Measurements from ENCODE around the gene USP7. TPM values are rescaled to one million over a fixed set of nuclear protein-coding genes. Genes with fewer than 3 reads are reported as not detected.
"Not testable (repeated sequence)": the region's sequence is repeated elsewhere in the genome, so short reads cannot be mapped to it uniquely, and the experiment has no call there.

USP7 gene
- polyA plus RNA-seq, 3 donors = 116 to 129 (median 124) TPM

DNA sequence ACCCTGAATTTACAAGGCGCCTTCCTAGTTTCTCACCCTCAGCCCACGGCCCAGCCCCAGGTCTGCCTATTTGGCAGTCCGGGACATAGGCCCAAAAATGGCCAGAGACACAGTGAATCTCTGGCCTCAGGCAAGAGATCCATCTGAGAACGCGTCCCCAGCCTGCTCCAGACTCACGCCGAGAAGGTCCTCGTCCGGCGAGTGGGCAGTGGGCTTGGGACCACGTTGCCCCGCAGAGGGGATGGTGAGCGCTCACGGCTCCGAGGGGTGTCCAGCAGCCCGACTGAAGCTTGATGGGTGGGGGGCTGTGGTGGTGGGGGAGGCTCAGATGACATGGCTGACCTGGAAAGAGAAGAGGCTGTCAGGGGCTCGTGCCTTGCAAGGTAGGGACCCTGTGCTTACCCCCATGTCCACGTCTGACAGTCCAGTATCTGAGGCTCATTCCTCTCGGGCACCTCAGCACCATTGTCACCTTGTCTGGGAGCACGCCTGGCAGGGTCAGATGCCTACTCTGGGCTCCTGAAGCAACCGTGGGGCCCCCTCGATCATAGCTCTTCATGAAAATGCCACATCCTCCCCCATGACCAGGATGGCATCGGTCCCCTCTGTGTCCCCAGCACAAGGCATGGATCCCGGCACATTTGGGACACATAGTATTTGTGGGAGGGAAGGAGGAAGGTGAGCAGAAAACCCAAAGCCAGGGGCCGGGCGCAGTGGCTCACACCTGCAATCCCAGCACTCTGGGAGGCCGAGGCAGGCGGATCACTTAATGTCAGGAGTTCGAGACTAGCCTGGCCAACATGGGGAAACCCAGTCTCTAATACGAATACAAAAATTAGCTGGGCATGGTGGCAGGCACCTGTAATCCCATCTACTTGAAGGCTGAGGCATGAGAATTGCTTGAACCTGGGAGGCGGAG is 104.5 kb downstream of the USP7 start:
- no peak for DNase-seq (ENCODE audit: extremely low read depth in 1 of 11, low read depth in 9 of 11, low spot score in 4 of 11)

DNA sequence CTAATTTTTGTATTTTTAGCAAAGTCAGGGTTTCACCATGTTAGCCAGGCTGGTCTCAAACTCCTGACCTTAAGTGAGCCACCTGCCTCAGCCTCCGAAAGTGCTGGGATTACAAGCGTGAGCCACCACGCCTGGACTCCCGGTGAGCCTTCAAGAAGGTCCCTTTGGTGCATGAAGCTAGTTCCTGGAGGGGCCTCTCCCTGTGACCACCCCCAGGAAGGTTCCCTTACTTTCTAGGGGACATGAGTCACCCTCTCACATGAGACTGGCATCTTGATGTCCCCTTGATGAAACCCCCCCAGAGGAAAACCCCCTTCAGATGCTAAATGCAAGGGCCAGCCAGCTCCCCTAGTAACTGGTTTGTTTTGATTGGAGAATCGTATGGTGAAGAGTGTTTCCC is 107.7 kb downstream of the USP7 start:
- no peak for DNase-seq (ENCODE audit: extremely low read depth in 1 of 11, low read depth in 9 of 11, low spot score in 4 of 11)

DNA sequence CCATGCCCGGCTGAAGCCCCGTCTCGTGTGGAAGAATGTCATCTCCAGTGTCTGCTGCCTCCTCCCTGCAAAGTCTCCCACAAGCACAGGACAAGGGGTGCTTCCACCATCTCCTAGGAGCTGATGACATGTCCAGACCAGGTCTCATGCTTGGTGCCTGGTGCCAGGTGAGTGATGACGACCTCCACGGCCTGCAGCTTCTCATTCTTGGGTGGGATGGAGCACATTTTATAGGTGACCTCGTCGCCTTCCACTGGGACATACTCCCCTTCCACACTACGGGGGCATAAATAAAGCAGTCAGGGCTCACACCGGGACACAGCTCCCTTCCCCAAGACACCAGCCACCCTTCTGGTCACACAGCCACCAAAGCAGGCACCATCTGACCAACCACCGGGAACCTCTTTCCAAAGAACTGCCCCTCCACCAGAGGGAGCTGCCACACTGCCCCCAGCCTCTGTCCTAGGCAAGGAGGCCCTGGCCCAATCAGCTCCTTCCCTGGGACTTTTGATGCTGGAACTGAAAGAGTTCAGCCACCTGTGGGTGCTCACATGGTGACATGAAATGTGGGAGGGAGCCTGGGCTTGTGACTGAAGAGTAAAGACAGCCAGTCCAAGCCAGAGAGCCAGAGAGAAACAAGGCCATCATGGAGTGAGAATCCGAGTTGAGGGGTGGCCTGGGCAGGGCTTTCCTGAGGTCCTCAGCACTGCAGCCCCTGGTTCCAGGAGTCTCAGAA is 108.5 kb downstream of the USP7 start:
- DNase-seq (ENCODE audit: extremely low read depth in 1 of 11, low read depth in 9 of 11, low spot score in 4 of 11) = no peak

DNA sequence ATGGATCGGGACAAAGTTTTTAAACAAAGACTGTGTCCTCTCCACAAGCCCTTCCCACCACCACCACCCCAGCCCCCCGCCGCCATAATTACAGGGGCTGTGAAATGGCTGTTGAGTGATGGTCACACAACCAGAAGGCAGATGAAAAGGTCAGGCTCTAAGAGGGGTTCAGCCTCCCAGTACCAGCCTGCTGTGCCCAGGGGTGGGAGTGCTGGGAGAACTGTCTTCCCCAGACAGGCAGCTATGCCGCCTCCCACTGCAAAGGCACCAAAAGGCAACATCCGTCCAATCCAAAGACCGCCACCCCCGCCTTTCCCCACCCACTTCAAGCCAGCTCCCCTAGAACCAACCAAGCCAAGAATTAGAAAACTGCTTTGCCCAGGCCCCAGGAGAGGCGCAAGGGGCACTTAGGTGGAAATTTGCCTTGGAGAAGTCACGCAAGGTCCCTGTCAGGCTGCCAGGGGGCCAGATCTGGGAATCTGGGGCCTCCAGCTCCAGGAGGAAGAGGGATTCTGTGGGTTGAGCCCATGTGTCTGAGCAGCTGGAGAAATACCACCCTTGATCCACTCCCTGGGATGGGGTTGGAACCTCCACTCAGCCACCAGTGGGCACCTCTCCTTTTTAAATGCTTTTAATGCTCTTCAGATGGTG is 109.3 kb downstream of the USP7 start:
- no peak for DNase-seq (ENCODE audit: extremely low read depth in 1 of 11, low read depth in 9 of 11, low spot score in 4 of 11)

DNA sequence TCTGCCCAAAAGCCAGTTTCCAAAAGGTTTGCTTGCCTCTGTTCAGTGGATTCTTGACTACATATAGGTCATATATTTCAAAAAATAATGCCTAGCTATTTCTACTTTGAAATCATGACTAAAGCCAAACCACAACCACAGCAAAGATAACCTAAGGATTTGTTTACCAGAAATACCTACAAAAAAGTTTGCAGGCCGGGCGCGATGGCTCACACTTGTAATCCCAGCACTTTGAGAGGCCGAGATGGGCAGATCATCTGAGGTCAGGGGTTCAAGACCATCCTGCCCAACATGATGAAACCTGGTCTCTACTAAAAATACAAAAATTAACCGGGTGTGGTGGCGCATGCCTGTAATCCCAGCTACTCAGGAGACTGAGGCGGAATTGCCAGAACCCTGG is 110.1 kb downstream of the USP7 start:
- DNase-seq (ENCODE audit: extremely low read depth in 1 of 11, low read depth in 9 of 11, low spot score in 4 of 11) = no peak

DNA sequence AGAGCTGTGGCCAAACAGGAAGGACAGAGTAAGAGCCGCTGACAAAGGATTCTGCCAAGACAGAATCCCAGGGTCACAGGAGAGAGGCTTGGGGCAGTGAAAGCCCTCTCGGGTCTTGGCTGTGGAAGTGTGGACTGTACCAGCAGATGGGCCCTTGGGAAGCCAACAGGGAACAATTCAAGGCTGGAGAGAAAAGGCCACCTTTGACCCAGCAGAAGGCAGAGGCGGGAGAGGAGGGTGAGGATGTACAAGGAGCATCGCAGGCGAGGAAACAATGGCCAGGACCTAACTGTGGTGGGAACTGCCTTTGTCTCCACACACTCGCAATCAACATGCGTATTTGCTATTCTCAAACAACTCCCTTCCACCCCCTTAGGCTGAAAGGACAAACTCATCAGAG is 110.6 kb downstream of the USP7 start:
- no peak for DNase-seq (ENCODE audit: extremely low read depth in 1 of 11, low read depth in 9 of 11, low spot score in 4 of 11)

DNA sequence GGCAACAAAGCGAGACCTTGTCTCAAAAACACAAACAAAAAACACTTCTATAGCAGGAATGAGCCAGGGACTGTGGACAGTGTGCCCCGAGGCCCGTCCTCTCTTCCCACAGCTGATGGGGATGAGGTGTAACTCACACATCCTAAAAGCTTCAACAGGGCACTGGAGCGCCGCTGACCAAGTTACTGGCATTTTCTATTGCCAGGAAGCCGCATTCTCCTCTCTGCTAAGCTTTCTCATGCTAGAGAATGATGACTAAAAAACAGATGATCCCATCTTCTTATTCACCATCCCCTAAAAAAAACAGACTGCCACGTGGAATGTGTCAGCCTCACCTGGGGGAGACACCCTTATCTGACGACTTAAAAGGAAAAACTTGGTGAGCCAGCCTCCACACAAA is 111.2 kb downstream of the USP7 start:
- DNase-seq (ENCODE audit: extremely low read depth in 1 of 11, low read depth in 9 of 11, low spot score in 4 of 11) = no peak

DNA sequence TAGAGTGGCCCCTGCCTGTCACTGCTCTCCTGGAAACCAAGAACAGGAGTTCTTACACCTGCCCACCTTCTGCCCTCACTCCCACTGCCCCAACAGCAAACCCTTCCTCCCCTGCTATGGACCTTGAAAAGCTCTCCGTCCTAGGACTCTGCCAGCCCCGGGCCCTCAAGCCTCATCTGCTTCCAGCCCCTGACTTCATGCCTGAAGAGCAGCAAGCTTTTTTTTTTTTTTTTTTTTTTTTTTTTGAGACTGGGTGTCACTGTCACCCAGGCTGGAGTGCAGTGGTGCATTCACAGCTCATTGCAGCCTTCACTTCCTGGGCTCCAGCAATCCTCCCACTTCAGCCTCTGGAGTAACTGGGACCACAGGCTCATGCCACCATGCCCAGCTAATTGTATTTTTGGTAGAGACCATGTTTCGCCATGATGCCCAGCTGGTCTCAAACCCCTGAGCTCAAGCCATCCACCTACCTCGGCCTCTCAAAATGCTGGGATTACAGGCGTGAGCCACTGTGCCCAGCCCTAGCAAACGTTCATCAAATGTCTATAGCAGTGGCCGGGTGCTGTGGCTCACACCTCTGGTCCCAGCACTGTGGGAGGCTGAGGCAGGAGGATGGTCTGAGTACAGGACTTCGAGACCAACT is 111.8 kb downstream of the USP7 start:
- no peak for DNase-seq (ENCODE audit: extremely low read depth in 1 of 11, low read depth in 9 of 11, low spot score in 4 of 11)

DNA sequence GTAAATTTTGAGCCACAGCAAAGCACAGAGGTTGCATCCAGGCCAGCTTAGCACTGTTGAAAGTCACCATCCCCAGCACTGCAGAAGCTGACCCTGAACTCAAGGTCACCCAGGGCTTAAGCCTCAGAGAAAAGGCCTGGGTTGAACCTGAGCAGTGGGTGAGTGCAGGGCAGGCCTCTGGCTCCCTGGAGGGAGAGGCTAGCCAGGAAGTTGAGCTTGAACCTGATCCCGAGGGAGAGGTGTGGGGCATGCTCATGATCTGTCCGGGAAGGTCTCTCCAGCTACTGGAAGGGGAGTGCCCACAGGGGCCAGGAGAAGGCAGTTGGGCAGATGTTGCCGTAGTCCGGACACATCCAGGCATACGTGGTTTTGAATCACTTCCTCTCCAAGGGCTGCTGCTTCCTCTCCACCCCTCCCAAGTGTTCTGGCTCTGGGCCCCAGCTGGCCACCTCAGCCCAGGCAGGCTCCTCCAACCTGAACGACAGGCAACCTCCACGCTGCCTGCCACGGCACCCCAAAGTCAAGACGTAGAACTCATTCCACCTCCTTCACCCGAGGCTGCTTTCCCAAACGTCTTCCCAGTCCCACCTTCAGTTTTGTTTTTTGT is 113.3 kb downstream of the USP7 start:
- DNase-seq (ENCODE audit: extremely low read depth in 1 of 11, low read depth in 9 of 11, low spot score in 4 of 11) = no peak

DNA sequence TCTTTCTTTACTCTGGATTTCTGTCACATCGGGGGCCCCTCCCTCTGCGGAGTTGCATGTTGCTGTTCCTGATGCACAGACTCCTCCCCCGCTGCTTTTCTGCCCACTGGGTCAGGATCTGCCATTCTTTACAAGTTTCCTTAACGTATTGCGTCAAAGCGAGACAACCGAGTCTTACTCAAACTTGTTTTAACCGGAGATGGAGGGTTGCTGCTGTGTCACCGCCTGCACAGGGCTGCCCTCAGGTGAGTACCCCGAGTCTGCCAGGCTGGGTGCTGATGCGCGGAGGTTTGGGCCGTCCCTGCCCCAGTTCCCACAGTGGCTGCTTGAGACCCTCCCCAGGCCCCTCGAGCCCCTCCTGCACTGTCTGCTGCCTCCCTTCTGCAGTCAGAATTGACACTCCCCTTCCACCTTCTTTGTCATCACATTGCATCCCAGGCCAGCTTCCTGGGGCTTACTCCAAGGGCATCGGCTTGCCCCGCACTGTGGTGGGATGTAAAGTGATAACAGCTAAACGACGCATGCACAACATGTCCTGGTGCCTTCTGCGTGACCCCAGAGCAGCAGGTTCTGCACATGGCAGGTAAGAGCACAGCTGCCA is 114.2 kb downstream of the USP7 start:
- no peak for DNase-seq (ENCODE audit: extremely low read depth in 1 of 11, low read depth in 9 of 11, low spot score in 4 of 11)

DNA sequence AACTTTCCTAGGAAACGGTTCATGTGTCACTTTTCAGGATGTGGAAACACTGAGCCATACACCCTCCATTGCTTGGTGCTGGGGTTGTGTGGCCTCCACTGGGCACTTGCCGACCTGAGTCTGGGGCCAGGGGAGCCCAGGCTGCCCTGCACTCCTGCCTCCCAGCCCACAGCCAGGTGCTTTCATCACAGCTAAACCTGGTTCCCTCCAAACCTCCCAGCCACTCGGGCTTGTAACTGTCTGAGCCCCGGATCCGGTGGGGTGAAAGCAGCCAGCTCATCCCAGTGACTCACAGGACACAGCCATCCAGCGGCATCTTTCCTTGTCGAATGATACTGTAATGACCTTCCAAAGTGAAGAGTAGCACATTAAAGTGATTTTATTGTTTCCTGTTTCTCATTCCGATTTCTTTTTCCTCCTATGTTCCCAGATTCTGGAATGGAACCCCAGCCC is 114.7 kb downstream of the USP7 start:
- no peak for DNase-seq (ENCODE audit: extremely low read depth in 1 of 11, low read depth in 9 of 11, low spot score in 4 of 11)

DNA sequence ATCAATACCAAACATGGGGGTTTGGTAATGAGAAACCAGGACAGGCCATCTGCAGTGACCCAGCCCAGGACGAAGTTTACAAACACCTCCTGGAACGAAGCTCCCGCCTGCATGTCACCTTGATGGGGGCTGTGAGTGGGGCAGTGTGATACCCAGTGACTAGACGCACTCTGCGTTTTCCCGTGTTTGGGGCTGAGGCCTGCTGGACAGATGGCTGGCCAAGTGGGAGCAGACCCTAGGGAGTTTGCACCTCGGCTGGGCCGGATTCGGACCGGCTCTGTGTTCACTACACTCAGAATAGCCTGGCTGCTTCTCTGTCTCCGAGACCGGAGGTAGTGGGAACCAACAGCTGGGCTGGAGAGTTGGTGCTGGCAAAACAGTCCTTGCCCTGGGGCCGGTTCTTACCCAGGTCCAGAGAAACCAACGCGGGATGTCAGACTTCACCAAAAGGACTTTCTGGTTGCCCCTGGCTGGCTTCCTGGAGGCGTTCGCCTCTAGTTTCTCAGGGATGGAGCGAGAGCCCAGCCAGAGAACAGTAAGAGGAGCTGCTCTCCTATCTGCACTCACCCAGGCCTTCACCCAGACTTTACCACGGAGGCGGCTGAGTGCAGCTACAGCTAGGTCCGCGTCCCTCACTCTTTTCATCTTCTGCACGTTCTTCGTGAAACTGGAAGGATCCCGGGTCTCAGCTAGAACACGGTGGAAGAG is 115.3 kb downstream of the USP7 start:
- DNase-seq (ENCODE audit: extremely low read depth in 1 of 11, low read depth in 9 of 11, low spot score in 4 of 11) = no peak

DNA sequence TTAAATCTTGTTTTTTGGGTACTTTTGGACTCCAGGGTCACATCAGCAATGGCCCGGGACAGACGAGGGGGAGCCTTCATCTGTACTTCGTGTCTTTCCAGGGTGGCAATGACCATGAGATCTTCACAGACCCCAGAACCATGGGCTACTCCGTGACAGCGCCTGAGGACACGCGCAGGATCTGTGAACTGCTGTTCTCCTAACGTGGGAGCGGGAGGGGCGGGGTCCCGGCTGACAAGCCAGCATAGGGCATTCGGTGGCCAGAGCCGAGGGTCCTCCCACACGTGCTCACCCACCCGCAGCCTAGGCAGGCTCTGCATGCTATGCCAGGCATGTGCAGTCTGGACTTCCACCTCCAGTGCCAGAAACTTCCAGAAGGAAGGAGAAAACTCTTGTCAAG is 116.1 kb downstream of the USP7 start:
- DNase-seq (ENCODE audit: extremely low read depth in 1 of 11, low read depth in 9 of 11, low spot score in 4 of 11) = no peak

DNA sequence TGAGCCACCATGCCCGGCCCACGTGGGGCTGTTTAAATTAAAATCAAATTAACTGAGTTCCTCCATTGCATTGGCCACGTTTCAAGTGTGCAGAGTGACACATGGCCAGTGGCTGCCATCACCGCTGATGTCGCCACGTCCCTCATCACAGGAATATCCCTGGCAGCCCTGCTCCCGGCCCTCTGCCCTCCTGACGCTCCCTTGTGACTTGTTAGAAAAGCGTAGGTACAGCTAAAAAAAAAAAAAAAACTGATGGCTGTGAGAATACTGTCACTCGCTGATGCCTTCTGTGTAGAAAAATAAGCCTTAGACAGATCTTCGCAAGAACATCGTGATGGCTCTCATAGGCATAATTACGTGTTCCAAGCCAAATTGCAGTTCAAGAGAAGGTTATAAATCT is 116.6 kb downstream of the USP7 start:
- no peak for DNase-seq (ENCODE audit: extremely low read depth in 1 of 11, low read depth in 9 of 11, low spot score in 4 of 11)

DNA sequence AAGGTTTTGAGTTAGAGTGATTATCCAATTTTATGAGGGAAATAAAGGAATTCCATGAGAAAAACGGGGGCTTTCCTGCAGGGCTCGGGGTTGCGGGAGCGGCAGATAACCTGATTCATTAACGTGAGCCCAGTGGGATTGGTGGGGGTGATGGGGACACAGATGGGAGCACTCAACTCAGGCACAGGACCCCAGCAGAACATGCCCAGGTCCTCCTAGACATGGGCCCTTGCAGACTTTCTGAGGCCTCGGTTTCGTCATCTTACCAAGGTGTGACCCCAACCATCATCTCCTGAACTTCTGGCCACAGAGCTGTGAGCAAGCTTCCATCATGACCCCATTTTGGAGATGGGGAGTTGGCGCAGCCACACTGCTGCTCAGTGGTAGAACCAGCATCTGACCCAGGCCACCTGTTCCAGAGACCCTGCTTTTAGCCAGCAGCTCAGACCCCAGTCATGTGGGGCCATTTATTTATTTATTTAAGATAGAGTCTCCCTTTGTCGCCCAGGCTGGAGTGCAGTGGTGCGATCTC is 117.2 kb downstream of the USP7 start:
- no peak for DNase-seq (ENCODE audit: extremely low read depth in 1 of 11, low read depth in 9 of 11, low spot score in 4 of 11)

DNA sequence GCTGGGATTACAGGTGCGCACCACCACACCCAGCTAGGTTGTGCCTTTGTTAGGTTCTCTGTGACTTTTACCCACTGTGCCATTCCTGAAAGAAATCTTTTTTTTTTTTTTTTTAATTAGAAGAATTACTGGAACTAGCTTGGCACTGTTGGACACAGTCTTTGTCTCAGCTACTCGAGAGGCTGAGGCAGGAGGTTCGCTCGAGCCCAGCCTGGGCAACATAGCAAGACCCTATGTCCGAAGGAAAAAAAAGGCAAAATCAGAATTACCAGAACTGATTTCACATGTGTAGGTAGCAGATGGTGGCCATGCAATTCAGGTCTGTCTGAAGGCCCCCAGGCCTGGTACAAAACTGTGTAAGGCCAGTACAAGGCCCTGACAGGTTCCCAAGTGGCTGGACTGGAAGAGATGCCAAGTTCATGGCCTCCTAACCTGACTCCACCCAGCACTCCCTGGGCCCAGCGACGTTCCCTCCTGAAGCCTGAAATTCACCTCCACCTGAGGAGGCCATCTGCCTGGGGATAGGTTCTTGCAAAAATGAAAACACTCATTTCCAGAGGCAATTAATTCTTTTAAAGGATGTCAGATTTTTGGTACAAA is 117.9 kb downstream of the USP7 start:
- no peak for DNase-seq (ENCODE audit: extremely low read depth in 1 of 11, low read depth in 9 of 11, low spot score in 4 of 11)

DNA sequence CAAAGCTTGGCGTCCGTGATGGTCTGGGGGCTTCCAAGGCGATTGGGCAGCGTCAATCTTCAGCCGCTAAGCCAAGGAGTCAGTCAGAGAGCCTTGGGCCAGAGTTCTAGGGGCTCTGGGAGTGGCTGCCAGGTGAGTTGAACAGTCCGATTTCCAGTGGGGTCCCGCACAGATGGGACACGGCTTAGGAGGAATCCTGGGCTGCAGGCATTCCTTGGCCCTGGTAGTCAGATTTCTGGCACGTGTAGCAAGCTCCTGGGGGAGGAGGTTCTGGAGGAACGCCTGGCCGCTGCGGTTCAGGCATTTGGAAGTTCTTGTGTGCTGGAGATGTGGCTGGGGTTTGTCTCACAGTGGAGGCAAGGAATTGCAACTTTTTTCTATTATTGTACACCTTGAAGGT is 120.4 kb downstream of the USP7 start:
- not testable (repeated sequence) for DNase-seq (ENCODE audit: extremely low read depth in 1 of 11, low read depth in 9 of 11, low spot score in 4 of 11)

Data from renal cortex interstitium (tissue), 11 donors.